Naive thymus-derived CD4-positive, alpha-beta T cell (primary cell): ENCODE results near the gene LRRN4. TPM values are rescaled to one million over a fixed set of nuclear protein-coding genes. Genes with fewer than 3 reads are reported as not detected.
"Not testable (repeated sequence)": the region's sequence is repeated elsewhere in the genome, so short reads cannot be mapped to it uniquely, and the experiment has no call there.

Experiments
- ATAC-seq: fragments of 150-1000 bp; cut with Tn5 transposase; 2 replicates; pipeline ENCODE4 v1.10.0; 2021; ENCODE audit warnings: mild to moderate bottlenecking, moderate library complexity
- CTCF ChIA-PET: fragments of 350-600 bp; sonication (Branson Sonifier 250); formaldehyde crosslinking; loops from one replicate; lab custom pipeline; 2021; ENCODE audit warnings: antibody characterized with exemption; lab: Charles Lee
- POLR2A ChIA-PET: fragments of 350-600 bp; sonication (Branson Sonifier 250); formaldehyde crosslinking; loops from one replicate; lab custom pipeline; 2021; ENCODE audit warnings: antibody characterized with exemption, inconsistent platforms; lab: Charles Lee
- DNase-seq, 9 donors: peaks; one replicate each; pipeline versions ENCODE4 v3.0.0 to v3.0.0-alpha.2; 2020 to 2022; ENCODE audit warnings: mixed read lengths in 1 of 9
- H3K27ac ChIP-seq: one replicate; pipeline ENCODE4 v1.7.0; 2013; ENCODE audit warnings: mild to moderate bottlenecking, low read depth, low read length, moderate library complexity
- H3K27me3 ChIP-seq, 2 donors: one replicate each; pipeline ENCODE4 v1.7.0; 2013; ENCODE audit warnings: low read length in 2 of 2, mild to moderate bottlenecking in 2 of 2, moderate library complexity in 2 of 2; ENCODE audit not compliant: control insufficient read depth in 2 of 2, insufficient read depth in 2 of 2
- H3K36me3 ChIP-seq, 3 experiments: 1 replicate in 2 of 3; 2 replicates in 1 of 3; pipeline ENCODE4 v1.7.0; 2013; ENCODE audit warnings: low read length in 3 of 3, mild to moderate bottlenecking in 3 of 3, moderate library complexity in 1 of 3; ENCODE audit not compliant: insufficient read depth in 3 of 3, control insufficient read depth in 2 of 3
- H3K4me1 ChIP-seq, 2 donors: one replicate each; pipeline ENCODE4 v1.7.0; 2013; ENCODE audit warnings: low read length in 2 of 2, mild to moderate bottlenecking in 2 of 2, moderate library complexity in 1 of 2; ENCODE audit not compliant: control insufficient read depth in 2 of 2, insufficient read depth in 2 of 2
- H3K4me3 ChIP-seq: 2 replicates; pipeline ENCODE4 v1.7.0; 2013; ENCODE audit warnings: mild to moderate bottlenecking, low read length
- H3K9me3 ChIP-seq, 3 experiments: 1 replicate in 2 of 3; 2 replicates in 1 of 3; pipeline ENCODE4 v1.7.0; 2013; ENCODE audit warnings: low read length in 3 of 3; ENCODE audit not compliant: control insufficient read depth in 2 of 3
- H3K27ac Mint-ChIP-seq, 9 donors: one replicate each; pipeline ENCODE4 v1.8.0; 2020 to 2022; ENCODE audit warnings: mixed read lengths in 9 of 9, mild to moderate bottlenecking in 8 of 9, moderate library complexity in 5 of 9, inconsistent platforms in 2 of 9
- H3K27me3 Mint-ChIP-seq, 5 donors: one replicate each; pipeline ENCODE4 v1.8.0; 2021 to 2022; ENCODE audit warnings: mixed read lengths in 5 of 5, mild to moderate bottlenecking in 1 of 5
- H3K36me3 Mint-ChIP-seq, 5 donors: one replicate each; pipeline ENCODE4 v1.8.0; 2020 to 2022; ENCODE audit warnings: mixed read lengths in 5 of 5, mild to moderate bottlenecking in 3 of 5, inconsistent platforms in 1 of 5
- H3K4me1 Mint-ChIP-seq, 7 donors: one replicate each; pipeline ENCODE4 v1.8.0; 2020 to 2022; ENCODE audit warnings: mixed read lengths in 7 of 7, mild to moderate bottlenecking in 3 of 7, inconsistent platforms in 1 of 7
- H3K4me3 Mint-ChIP-seq, 10 donors: one replicate each; pipeline ENCODE4 v1.8.0; 2020 to 2022; ENCODE audit warnings: mild to moderate bottlenecking in 10 of 10, mixed read lengths in 10 of 10, moderate library complexity in 6 of 10, inconsistent platforms in 2 of 10
- H3K9me3 Mint-ChIP-seq, 11 donors: one replicate each; pipeline ENCODE4 v1.8.0; 2020 to 2022; ENCODE audit warnings: mixed read lengths in 11 of 11, mild to moderate bottlenecking in 4 of 11, inconsistent platforms in 1 of 11, moderate library complexity in 1 of 11
- intact Hi-C, 2 donors: fragments of 100-400 bp; cut with micrococcal nuclease; formaldehyde crosslinking; loops; one replicate each; pipeline ENCODE4 v1.15.1; 2023
- polyA plus RNA-seq, 2 donors: library from polyadenylated mRNA; unstranded; fragments of 300-500 nt; fragmentation: Illumina TruSeq; gene quantifications; one replicate each; pipeline ENCODE4 v1.2.3, GENCODE V29; 2021
- total RNA-seq, 6 experiments: library from RNA in 5 of 6; stranded (reverse) in 5 of 6; gene quantifications; 1 replicate in 5 of 6; 2 replicates in 1 of 6; pipeline ENCODE4 v1.2.3 and lab custom pipeline; 2021 to 2026

The LRRN4 gene
- total and polyA plus RNA-seq, 7 experiments from 2014 or later = not detected

- H3K4me1 ChIP-seq = no peaks in the 10 kb centered on the region
- intact Hi-C loops = no loop called here
- H3K27ac Mint-ChIP-seq = peak overlapping the region in 1 of 9 donors; percentile 32
- no peaks in the 10 kb centered on the region for H3K9me3 ChIP-seq
- ChIA-PET POLR2A (no interaction called here), CTCF (no interaction called here)
- no peak overlapping the region for H3K27ac ChIP-seq
- ATAC-seq (no peak), DNase-seq (no peak)
- H3K9me3 Mint-ChIP-seq = peaks cover 0 to 3% (median 0%) of the 10 kb centered on the region in 11 donors
- no peak overlapping the region for H3K4me3 Mint-ChIP-seq
- H3K36me3 ChIP-seq = peaks cover 9 to 54% (median 16%) of the 10 kb centered on the region in 3 experiments
- H3K27me3 Mint-ChIP-seq = no peaks in the 10 kb centered on the region
- no peak overlapping the region for H3K4me3 ChIP-seq
- peaks cover under 1 to 49% (median 22%) of the 10 kb centered on the region in 5 donors for H3K36me3 Mint-ChIP-seq
- no peaks in the 10 kb centered on the region for H3K27me3 ChIP-seq
- H3K4me1 Mint-ChIP-seq = peaks cover under 1 to 1% (median under 1%) of the 10 kb centered on the region in 7 donors
These were observed 14.1 kb downstream of the LRRN4 start for GRCh38 chr20:6039766-6040165.

GRCh38 chr20:6038256-6038655 lies 15.6 kb downstream of the LRRN4 start:
- CTCF ChIA-PET = no interaction called here
- Histone ChIP-seq H3K4me3 (no peak overlapping the region), H3K4me1 (no peaks in the 10 kb centered on the region), H3K9me3 (no peaks in the 10 kb centered on the region), H3K36me3 (peaks cover 9 to 64% (median 16%) of the 10 kb centered on the region in 3 experiments), H3K27me3 (no peaks in the 10 kb centered on the region), H3K27ac (no peak overlapping the region)
- H3K9me3 Mint-ChIP-seq = peaks cover 0 to 3% (median 0%) of the 10 kb centered on the region in 11 donors
- H3K4me1 Mint-ChIP-seq = peaks cover 4 to 14% (median 6%) of the 10 kb centered on the region in 7 donors
- POLR2A ChIA-PET = no interaction called here
- H3K27ac Mint-ChIP-seq = no peak overlapping the region
- no peaks in the 10 kb centered on the region for H3K27me3 Mint-ChIP-seq
- no peak overlapping the region for H3K4me3 Mint-ChIP-seq
- H3K36me3 Mint-ChIP-seq = peaks cover 5 to 61% (median 27%) of the 10 kb centered on the region in 5 donors
- intact Hi-C loops = no loop called here
- DNase-seq = no peak
- no peak for ATAC-seq

- no peaks in the 10 kb centered on the region for H3K27me3 Mint-ChIP-seq
- H3K36me3 Mint-ChIP-seq = peaks cover 5 to 62% (median 28%) of the 10 kb centered on the region in 5 donors
- intact Hi-C loops = no loop called here
- no peak overlapping the region for H3K4me3 Mint-ChIP-seq
- ChIA-PET CTCF (no interaction called here), POLR2A (no interaction called here)
- H3K9me3 Mint-ChIP-seq = peaks cover 0 to under 1% (median 0%) of the 10 kb centered on the region in 11 donors
- no peaks in the 10 kb centered on the region for H3K27me3 ChIP-seq
- H3K27ac ChIP-seq = no peak overlapping the region
- no peak overlapping the region for H3K4me3 ChIP-seq
- peaks cover 4 to 15% (median 6%) of the 10 kb centered on the region in 7 donors for H3K4me1 Mint-ChIP-seq
- H3K27ac Mint-ChIP-seq = no peak overlapping the region
- no peaks in the 10 kb centered on the region for H3K9me3 ChIP-seq
- peaks cover 9 to 62% (median 16%) of the 10 kb centered on the region in 3 experiments for H3K36me3 ChIP-seq
- H3K4me1 ChIP-seq = no peaks in the 10 kb centered on the region
- DNase-seq = no peak
- no peak for ATAC-seq
These were observed 16.8 kb downstream of the LRRN4 start for GRCh38 chr20:6037082-6037481.

- no peak for DNase-seq
- ATAC-seq = no peak
- no peak overlapping the region for H3K27ac Mint-ChIP-seq
- no peak overlapping the region for H3K4me3 Mint-ChIP-seq
- intact Hi-C loops = no loop called here
- no peak overlapping the region for H3K4me3 ChIP-seq
- no peaks in the 10 kb centered on the region for H3K27me3 ChIP-seq
- H3K4me1 ChIP-seq = no peaks in the 10 kb centered on the region
- peaks cover 5 to 56% (median 26%) of the 10 kb centered on the region in 5 donors for H3K36me3 Mint-ChIP-seq
- POLR2A ChIA-PET = no interaction called here
- H3K27ac ChIP-seq = no peak overlapping the region
- H3K9me3 Mint-ChIP-seq = no peaks in the 10 kb centered on the region
- H3K9me3 ChIP-seq = no peaks in the 10 kb centered on the region
- no peaks in the 10 kb centered on the region for H3K27me3 Mint-ChIP-seq
- H3K36me3 ChIP-seq = peaks cover 9 to 53% (median 16%) of the 10 kb centered on the region in 3 experiments
- CTCF ChIA-PET = no interaction called here
- H3K4me1 Mint-ChIP-seq = peaks cover 5 to 18% (median 9%) of the 10 kb centered on the region in 7 donors
These were observed 17.6 kb downstream of the LRRN4 start for GRCh38 chr20:6036213-6036612.

GRCh38 chr20:6034134-6034969 lies 19.5 kb downstream of the LRRN4 start:
- no peaks in the 10 kb centered on the region for H3K27me3 Mint-ChIP-seq

GRCh38 chr20:6032907-6033306 lies 21.0 kb downstream of the LRRN4 start:
- ATAC-seq, H3K27me3 Mint-ChIP-seq, H3K4me3 Mint-ChIP-seq, H3K9me3 ChIP-seq, H3K27me3 ChIP-seq, DNase-seq, CTCF ChIA-PET, H3K9me3 Mint-ChIP-seq, H3K27ac ChIP-seq, H3K4me3 ChIP-seq, intact Hi-C loops: not testable (repeated sequence)
- peaks cover 0 to 18% of the 10 kb centered on the region in 2 donors for H3K4me1 ChIP-seq
- Mint-ChIP-seq H3K36me3 (peaks cover 5 to 30% (median 14%) of the 10 kb centered on the region in 5 donors), H3K4me1 (peaks cover 12 to 43% (median 31%) of the 10 kb centered on the region in 7 donors), H3K27ac (peak overlapping the region in 1 of 9 donors; percentile 45)
- H3K36me3 ChIP-seq = peaks cover 6 to 27% (median 10%) of the 10 kb centered on the region in 3 experiments
- POLR2A ChIA-PET = interaction anchor here (0.7 kb wide), 1 partner anchor 82 kb away, joined by 7 read pairs; the partner anchor contains the start of genes MCM8 and TRMT6

More at GRCh38 chr20:6034134-6034969, 19.5 kb downstream of the LRRN4 start:
- no peak for ATAC-seq
- Mint-ChIP-seq H3K27ac (peak overlapping the region in 7 of 9 donors; percentile 4 to 81 (median 19)), H3K4me1 (peaks cover 11 to 33% (median 24%) of the 10 kb centered on the region in 7 donors), H3K4me3 (no peak overlapping the region), H3K9me3 (no peaks in the 10 kb centered on the region), H3K36me3 (peaks cover 5 to 39% (median 15%) of the 10 kb centered on the region in 5 donors)
- H3K4me3 ChIP-seq = no peak overlapping the region
- H3K36me3 ChIP-seq = peaks cover 9 to 38% (median 10%) of the 10 kb centered on the region in 3 experiments
- intact Hi-C loops = no loop called here
- CTCF ChIA-PET = interaction anchor here (0.6 kb wide), 1 partner anchor 107 kb away, joined by 4 read pairs; no protein-coding TSS in a partner anchor
- H3K27me3 ChIP-seq = no peaks in the 10 kb centered on the region
- POLR2A ChIA-PET = no interaction called here
- H3K4me1 ChIP-seq = peaks cover 0 to 13% of the 10 kb centered on the region in 2 donors
- H3K9me3 ChIP-seq = no peaks in the 10 kb centered on the region
- H3K27ac ChIP-seq = no peak overlapping the region
- DNase-seq = no peak
